ENCODE measurements around the gene OR5B12.

Gene OR5B12

DNA sequence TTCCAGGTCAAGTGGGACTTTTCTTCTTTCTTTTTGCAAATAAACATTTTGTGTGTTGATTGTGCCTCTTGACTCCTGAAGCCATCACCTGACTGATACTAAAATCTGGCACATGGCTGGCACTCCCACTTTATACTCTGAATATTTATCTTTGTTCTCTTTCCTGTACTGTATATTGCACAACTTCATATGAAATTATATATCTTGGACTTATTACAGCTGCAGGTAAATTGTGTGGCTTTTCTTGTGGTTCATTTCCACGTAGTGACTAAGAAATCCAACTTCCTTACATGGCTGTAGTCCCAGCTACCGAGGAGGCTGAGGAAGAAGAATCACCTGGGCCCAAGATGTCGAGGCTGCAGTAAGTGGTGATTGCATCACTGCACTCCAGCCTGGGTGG lies 23.7 kb upstream of the OR5B12 start:
- Histone ChIP-seq H3K9me3 (ENCODE audit: control insufficient read depth, insufficient read depth, low read length) (no peaks in the 10 kb centered on the region), H3K27ac (ENCODE audit: low read depth, low read length) (no peak overlapping the region), H3K79me2 (ENCODE audit: control insufficient read depth, low read length) (no peaks in the 10 kb centered on the region), H3K4me2 (ENCODE audit: low read length) (no peak overlapping the region), H3K36me3 (ENCODE audit: control insufficient read depth, low read length) (no peaks in the 10 kb centered on the region), H3K4me1 (ENCODE audit: control insufficient read depth, low read length) (no peaks in the 10 kb centered on the region), H3K9me2 (replicated peaks; ENCODE audit: control insufficient read depth, low read length) (no peaks in the 10 kb centered on the region), H3K27me3 (ENCODE audit: control insufficient read depth, low read length) (no peaks in the 10 kb centered on the region), H3K4me3 (ENCODE audit: low read length) (no peak overlapping the region), H3F3A (ENCODE audit: control insufficient read depth, insufficient read depth) (no peaks in the 10 kb centered on the region), H4K20me1 (ENCODE audit: control insufficient read depth, insufficient read depth, low read depth, low read length) (no peaks in the 10 kb centered on the region)
- TF ChIP-seq, protein P1, sequence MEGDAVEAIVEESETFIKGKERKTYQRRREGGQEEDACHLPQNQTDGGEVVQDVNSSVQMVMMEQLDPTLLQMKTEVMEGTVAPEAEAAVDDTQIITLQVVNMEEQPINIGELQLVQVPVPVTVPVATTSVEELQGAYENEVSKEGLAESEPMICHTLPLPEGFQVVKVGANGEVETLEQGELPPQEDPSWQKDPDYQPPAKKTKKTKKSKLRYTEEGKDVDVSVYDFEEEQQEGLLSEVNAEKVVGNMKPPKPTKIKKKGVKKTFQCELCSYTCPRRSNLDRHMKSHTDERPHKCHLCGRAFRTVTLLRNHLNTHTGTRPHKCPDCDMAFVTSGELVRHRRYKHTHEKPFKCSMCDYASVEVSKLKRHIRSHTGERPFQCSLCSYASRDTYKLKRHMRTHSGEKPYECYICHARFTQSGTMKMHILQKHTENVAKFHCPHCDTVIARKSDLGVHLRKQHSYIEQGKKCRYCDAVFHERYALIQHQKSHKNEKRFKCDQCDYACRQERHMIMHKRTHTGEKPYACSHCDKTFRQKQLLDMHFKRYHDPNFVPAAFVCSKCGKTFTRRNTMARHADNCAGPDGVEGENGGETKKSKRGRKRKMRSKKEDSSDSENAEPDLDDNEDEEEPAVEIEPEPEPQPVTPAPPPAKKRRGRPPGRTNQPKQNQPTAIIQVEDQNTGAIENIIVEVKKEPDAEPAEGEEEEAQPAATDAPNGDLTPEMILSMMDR (IDR thresholded peaks at IDR 0.05; ENCODE audit: low read depth, low read length, poor library complexity, severe bottlenecking) = no peak
- no peak for TF ChIP-seq EZH2phosphoT487 (IDR thresholded peaks at IDR 0.05; ENCODE audit: borderline replicate concordance, low read length)

DNA sequence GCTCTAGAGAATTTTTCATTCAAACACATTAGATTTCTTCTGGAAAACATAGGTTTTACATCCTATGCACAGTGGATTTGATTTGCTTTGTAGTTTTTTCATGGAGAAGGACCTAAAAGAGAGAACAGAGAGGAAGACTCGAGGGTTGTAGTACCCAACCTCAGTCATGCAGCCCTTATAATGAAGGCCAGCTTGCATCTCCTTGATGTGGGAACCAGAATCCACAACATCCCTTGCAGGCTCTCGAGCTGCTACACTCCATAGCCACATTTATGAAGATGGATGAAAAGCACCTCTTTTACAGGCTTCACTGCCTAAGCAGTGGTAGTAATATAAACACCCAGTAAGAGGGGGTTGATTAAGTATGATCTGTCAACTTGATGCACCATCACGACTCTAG lies 9.5 kb upstream of the OR5B12 start:
- H3K36me3 ChIP-seq (ENCODE audit: control insufficient read depth, low read length) = no peaks in the 10 kb centered on the region
- no peaks in the 10 kb centered on the region for H3K79me2 ChIP-seq (ENCODE audit: control insufficient read depth, low read length)
- no peaks in the 10 kb centered on the region for H3K9me2 ChIP-seq (replicated peaks; ENCODE audit: control insufficient read depth, low read length)
- H3K4me3 ChIP-seq (ENCODE audit: low read length) = no peak overlapping the region
- no peak for TF ChIP-seq EZH2phosphoT487 (IDR thresholded peaks at IDR 0.05; ENCODE audit: borderline replicate concordance, low read length)
- TF ChIP-seq, protein P1 (IDR thresholded peaks at IDR 0.05; ENCODE audit: low read depth, low read length, poor library complexity, severe bottlenecking) = no peak
- no peak overlapping the region for H3K4me2 ChIP-seq (ENCODE audit: low read length)
- H3K9me3 ChIP-seq (ENCODE audit: control insufficient read depth, insufficient read depth, low read length) = no peaks in the 10 kb centered on the region
- H3K27me3 ChIP-seq (ENCODE audit: control insufficient read depth, low read length) = no peaks in the 10 kb centered on the region
- no peaks in the 10 kb centered on the region for H4K20me1 ChIP-seq (ENCODE audit: control insufficient read depth, insufficient read depth, low read depth, low read length)
- H3K4me1 ChIP-seq (ENCODE audit: control insufficient read depth, low read length) = no peaks in the 10 kb centered on the region
- no peak overlapping the region for H3K27ac ChIP-seq (ENCODE audit: low read depth, low read length)
- H3F3A ChIP-seq (ENCODE audit: control insufficient read depth, insufficient read depth) = no peaks in the 10 kb centered on the region

DNA sequence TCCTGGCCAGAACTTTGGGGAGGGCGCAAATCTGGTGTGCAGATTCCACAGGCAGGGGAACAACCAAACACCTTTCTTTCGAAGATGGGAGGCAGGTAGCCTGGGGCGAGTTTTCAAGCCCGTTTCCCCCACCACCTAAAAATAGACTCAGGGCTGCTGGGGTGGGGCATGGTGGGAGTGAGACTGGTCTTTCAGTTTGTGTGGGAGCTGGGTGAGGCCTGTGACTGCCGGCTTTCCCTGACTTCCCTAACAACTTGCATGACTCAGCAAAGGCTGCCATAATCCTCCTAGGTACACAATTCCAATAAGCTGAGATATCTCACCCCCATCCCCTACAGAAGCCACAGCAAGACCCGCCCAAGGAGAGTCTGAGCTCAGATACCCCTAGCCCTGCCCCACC lies 4.3 kb upstream of the OR5B12 start:
- H3K9me3 ChIP-seq (ENCODE audit: control insufficient read depth, insufficient read depth, low read length) = no peaks in the 10 kb centered on the region
- H3K4me3 ChIP-seq (ENCODE audit: low read length) = no peak overlapping the region
- no peak for TF ChIP-seq EZH2phosphoT487 (IDR thresholded peaks at IDR 0.05; ENCODE audit: borderline replicate concordance, low read length)
- TF ChIP-seq, protein P1 (IDR thresholded peaks at IDR 0.05; ENCODE audit: low read depth, low read length, poor library complexity, severe bottlenecking) = no peak
- H3K4me1 ChIP-seq (ENCODE audit: control insufficient read depth, low read length) = no peaks in the 10 kb centered on the region
- no peak overlapping the region for H3K27ac ChIP-seq (ENCODE audit: low read depth, low read length)
- no peaks in the 10 kb centered on the region for H3K9me2 ChIP-seq (replicated peaks; ENCODE audit: control insufficient read depth, low read length)
- no peaks in the 10 kb centered on the region for H3K27me3 ChIP-seq (ENCODE audit: control insufficient read depth, low read length)
- H4K20me1 ChIP-seq (ENCODE audit: control insufficient read depth, insufficient read depth, low read depth, low read length) = no peaks in the 10 kb centered on the region
- H3K36me3 ChIP-seq (ENCODE audit: control insufficient read depth, low read length) = no peaks in the 10 kb centered on the region
- no peaks in the 10 kb centered on the region for H3K79me2 ChIP-seq (ENCODE audit: control insufficient read depth, low read length)
- no peak overlapping the region for H3K4me2 ChIP-seq (ENCODE audit: low read length)
- H3F3A ChIP-seq (ENCODE audit: control insufficient read depth, insufficient read depth) = no peaks in the 10 kb centered on the region

DNA sequence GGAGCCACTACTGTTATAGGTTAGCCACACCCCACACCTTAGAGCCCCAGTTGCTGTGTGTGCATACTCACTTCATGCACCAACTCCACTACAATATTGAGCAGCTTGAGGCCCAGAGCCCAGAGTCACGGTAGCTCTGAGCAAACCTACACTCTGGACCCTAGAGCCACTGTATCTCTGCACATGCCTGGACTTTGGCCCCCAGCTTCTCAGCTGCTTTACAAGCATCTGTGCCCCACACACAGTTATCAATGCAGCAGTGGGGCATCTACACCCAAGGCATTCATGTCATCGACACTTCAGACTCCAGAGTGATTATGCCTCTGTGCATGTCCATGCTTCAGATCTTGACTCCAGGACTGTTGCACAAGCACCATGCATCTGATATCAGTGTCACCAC lies 2.3 kb upstream of the OR5B12 start:
- no peak for TF ChIP-seq EZH2phosphoT487 (IDR thresholded peaks at IDR 0.05; ENCODE audit: borderline replicate concordance, low read length)
- TF ChIP-seq, protein P1 (IDR thresholded peaks at IDR 0.05; ENCODE audit: low read depth, low read length, poor library complexity, severe bottlenecking) = no peak
- H3K4me1 ChIP-seq (ENCODE audit: control insufficient read depth, low read length) = no peaks in the 10 kb centered on the region
- H3K79me2 ChIP-seq (ENCODE audit: control insufficient read depth, low read length) = no peaks in the 10 kb centered on the region
- H3K27ac ChIP-seq (ENCODE audit: low read depth, low read length) = no peak overlapping the region
- H3K4me2 ChIP-seq (ENCODE audit: low read length) = no peak overlapping the region
- H3K4me3 ChIP-seq (ENCODE audit: low read length) = no peak overlapping the region
- H3K9me3 ChIP-seq (ENCODE audit: control insufficient read depth, insufficient read depth, low read length) = no peaks in the 10 kb centered on the region
- no peaks in the 10 kb centered on the region for H4K20me1 ChIP-seq (ENCODE audit: control insufficient read depth, insufficient read depth, low read depth, low read length)
- no peaks in the 10 kb centered on the region for H3K9me2 ChIP-seq (replicated peaks; ENCODE audit: control insufficient read depth, low read length)
- no peaks in the 10 kb centered on the region for H3K36me3 ChIP-seq (ENCODE audit: control insufficient read depth, low read length)
- no peaks in the 10 kb centered on the region for H3K27me3 ChIP-seq (ENCODE audit: control insufficient read depth, low read length)
- no peaks in the 10 kb centered on the region for H3F3A ChIP-seq (ENCODE audit: control insufficient read depth, insufficient read depth)

Measured in DOHH2 (cell line).